Skeletal muscle tissue (tissue), 4 donors: ENCODE data around the gene RPS25. TPM values are rescaled to one million over a fixed set of nuclear protein-coding genes. Genes with fewer than 3 reads are reported as not detected.

Experiments
- H3K27ac ChIP-seq: one replicate; pipeline ENCODE4 v1.7.0; 2013; ENCODE audit warnings: mild to moderate bottlenecking, low read depth, low read length, inconsistent platforms
- H3K27me3 ChIP-seq, 3 donors: one replicate each; pipeline ENCODE4 v1.7.0; 2013; ENCODE audit warnings: low read length in 3 of 3; ENCODE audit not compliant: control insufficient read depth in 3 of 3, insufficient read depth in 3 of 3
- H3K36me3 ChIP-seq, 3 donors: one replicate each; pipeline ENCODE4 v1.7.0; 2013; ENCODE audit warnings: low read length in 3 of 3; ENCODE audit not compliant: control insufficient read depth in 3 of 3, insufficient read depth in 3 of 3
- H3K4me1 ChIP-seq, 3 donors: one replicate each; pipeline ENCODE4 v1.7.0; 2013; ENCODE audit warnings: low read length in 3 of 3, mild to moderate bottlenecking in 3 of 3; ENCODE audit not compliant: control insufficient read depth in 3 of 3, insufficient read depth in 3 of 3
- H3K4me3 ChIP-seq, 3 donors: one replicate each; pipeline ENCODE4 v1.7.0; 2013; ENCODE audit warnings: low read length in 3 of 3
- H3K9ac ChIP-seq, 3 donors: one replicate each; pipeline ENCODE4 v1.7.0; 2013; ENCODE audit warnings: low read length in 3 of 3, mild to moderate bottlenecking in 3 of 3, moderate library complexity in 2 of 3, low read depth in 1 of 3
- H3K9me3 ChIP-seq, 3 donors: one replicate each; pipeline ENCODE4 v1.7.0; 2013; ENCODE audit warnings: low read length in 3 of 3; ENCODE audit not compliant: control insufficient read depth in 3 of 3
- total RNA-seq: library from RNA; depleted of rRNA; stranded (reverse); fragments of >200 nt; gene quantifications from one replicate; pipeline ENCODE4 v1.2.3, GENCODE V29; 2014
- donor health status: Osteomylitis.

Gene RPS25
- total RNA-seq, 1 donor from 2014 or later = 1,590 TPM

DNA sequence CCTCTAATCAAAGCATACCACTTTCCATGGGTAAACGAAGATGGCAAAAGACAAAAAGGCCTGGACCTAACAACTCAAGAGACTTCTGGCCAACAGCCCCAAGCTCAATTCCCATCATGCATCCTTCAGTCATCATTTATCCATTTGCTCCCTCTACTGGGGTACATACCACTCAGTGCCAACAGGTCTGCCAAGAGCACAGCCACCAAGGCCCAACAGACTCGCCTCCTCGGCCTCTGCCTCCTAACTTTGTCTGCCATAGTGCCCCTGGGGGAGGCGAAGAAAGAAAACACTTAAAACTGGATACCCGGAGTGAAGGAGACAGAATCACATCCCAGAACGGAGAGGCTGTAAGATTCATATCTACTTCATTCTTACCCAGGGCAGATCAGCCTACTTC, 37.8 kb upstream of the RPS25 start:
- H3K27ac ChIP-seq = no peak overlapping the region
- no peaks in the 10 kb centered on the region for H3K27me3 ChIP-seq
- no peaks in the 10 kb centered on the region for H3K9me3 ChIP-seq
- H3K4me1 ChIP-seq = peaks cover 16 to 30% (median 18%) of the 10 kb centered on the region in 3 donors
- peak overlapping the region; percentile 71 to 85 (median 79) for H3K9ac ChIP-seq
- H3K4me3 ChIP-seq = peak overlapping the region; percentile 75 to 86 (median 84)
- H3K36me3 ChIP-seq = peaks cover 41 to 44% (median 41%) of the 10 kb centered on the region in 3 donors

DNA sequence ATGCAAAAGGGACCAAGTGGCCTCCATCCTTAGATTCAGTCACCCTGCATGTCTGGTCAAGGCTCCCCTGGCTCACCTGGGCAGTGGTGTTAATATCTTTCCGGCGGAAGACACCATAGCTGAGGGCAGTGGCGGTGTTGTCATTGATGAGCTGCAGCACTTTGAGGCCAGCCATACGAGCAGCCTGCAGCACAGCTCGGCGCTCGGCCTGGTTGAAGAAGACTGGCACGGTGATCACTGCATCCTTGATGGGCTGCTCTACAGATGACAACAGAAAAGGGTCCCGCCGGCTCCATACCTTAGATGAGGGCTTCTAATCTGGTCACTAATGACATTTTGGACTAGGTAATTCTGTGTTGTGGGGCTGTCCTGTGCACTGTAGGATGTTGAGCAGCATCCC, 36.3 kb upstream of the RPS25 start:
- Histone ChIP-seq H3K36me3 (peaks cover 49 to 51% (median 50%) of the 10 kb centered on the region in 3 donors), H3K4me1 (peaks cover 16 to 30% (median 18%) of the 10 kb centered on the region in 3 donors), H3K4me3 (no peak overlapping the region), H3K9me3 (no peaks in the 10 kb centered on the region), H3K9ac (no peak overlapping the region), H3K27me3 (no peaks in the 10 kb centered on the region), H3K27ac (no peak overlapping the region)

DNA sequence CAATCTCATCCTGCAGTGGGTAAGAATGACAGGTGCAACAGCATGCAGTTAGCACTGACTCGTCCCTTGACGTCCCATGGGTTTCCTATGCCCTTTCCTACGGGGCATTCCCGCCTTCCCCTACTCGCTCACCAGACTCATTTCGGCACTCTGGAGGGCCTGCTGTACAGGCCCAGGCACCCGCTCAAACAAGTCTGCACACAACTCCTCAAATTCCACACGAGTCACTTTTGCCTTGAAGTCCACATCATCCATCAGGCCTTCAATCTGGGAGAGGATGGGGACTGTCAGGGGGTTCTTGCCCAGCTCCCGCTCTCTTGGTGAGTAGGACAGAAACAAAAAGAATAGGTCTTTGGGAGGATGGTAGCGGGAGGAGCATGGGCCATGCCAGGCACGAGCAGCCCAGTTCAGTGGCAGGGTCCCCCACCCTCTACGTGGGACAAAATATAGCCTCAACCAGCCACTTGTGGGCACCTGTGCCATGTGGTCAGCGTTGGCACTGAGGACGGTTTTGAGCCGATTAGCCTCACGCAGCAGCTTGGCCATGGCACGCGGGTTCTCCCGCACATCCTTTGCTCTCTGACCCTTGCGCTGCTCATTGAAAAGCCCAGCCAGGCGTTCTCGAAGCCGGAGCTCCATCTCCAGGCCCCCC, 34.1 kb upstream of the RPS25 start:
- Histone ChIP-seq H3K27me3 (no peaks in the 10 kb centered on the region), H3K9me3 (no peaks in the 10 kb centered on the region), H3K27ac (no peak overlapping the region), H3K4me1 (peaks cover 10 to 20% (median 12%) of the 10 kb centered on the region in 3 donors), H3K4me3 (no peak overlapping the region), H3K36me3 (peaks cover 70 to 73% (median 71%) of the 10 kb centered on the region in 3 donors), H3K9ac (no peak overlapping the region)

DNA sequence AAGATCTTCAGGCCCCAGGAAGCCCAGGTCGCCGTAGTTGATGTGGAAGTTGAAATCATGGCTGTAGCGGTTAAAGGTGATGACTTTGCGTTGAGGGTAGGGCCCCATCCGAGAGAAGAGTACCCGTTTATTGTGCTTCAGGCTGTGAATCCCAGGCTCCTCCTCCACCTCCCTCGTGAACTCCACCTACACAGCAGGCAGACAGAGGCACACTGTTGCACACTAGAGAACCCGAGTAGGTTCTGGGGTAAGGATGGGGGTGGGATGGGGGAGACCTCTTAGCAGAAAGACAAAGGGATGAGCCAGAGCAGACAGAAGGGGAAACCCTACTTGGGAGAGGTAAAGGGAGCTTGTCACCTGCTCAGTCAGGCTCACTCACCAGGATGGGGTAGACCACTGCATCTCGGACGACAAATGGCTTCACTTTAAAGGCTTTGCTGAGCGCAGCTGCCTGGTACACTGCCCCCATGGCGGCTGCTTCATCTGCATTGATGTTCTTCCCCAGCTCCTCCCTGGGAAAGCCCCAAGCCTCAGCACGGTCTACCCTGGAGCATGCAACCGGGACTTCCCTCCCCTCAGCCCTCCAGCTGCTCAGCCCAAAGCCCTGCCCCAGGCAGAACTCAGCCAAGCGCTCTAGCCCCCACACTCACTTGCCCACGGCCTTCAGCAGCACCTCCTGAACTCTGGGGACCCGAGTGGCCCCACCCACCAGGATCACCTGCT, 33.5 kb upstream of the RPS25 start:
- Histone ChIP-seq H3K4me3 (no peak overlapping the region), H3K4me1 (peaks cover 10 to 19% (median 12%) of the 10 kb centered on the region in 3 donors), H3K36me3 (peaks cover 74 to 80% (median 78%) of the 10 kb centered on the region in 3 donors), H3K9me3 (no peaks in the 10 kb centered on the region), H3K27ac (no peak overlapping the region), H3K27me3 (no peaks in the 10 kb centered on the region), H3K9ac (no peak overlapping the region)

DNA sequence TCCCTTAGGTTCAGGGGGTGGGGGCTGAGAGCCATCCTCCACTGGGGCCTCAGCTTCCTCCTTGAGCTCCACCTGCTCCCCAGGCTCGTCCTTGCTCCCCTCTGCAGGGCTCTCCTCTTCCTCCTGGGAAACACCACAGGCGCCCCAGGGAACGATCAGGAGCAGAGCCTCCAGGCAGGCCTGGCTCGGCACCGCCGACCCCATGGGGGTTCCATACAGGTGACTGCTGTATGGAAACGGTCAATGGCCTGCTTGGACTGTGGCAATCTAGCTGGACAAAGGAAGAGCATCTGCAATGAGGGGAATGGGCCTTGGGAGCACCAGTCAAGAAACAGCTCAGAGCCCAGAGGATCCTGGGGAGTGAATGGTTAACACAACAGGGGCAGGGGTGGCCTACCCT, 30.9 kb upstream of the RPS25 start:
- no peak overlapping the region for H3K9ac ChIP-seq
- H3K36me3 ChIP-seq = peaks cover 75 to 84% (median 82%) of the 10 kb centered on the region in 3 donors
- no peaks in the 10 kb centered on the region for H3K4me1 ChIP-seq

DNA sequence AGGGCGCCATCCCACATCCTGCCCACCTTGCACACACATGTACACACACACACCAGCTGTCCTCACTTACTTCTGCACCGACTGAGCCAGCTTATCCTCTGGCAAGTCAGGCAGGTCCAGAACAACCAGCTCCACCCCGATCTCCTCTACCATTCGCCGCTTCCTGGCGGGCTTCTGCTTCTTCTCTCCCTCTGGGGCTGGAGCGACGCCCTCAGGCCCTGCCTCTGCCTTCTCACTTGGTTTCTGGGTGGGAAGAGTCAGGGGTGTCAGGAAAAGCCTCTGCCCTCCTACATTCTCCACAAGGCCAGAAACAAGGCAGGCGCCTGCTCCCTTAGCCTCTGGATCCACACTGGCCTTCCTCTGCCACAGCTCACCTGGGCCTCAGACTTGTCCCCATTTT, 30.5 kb upstream of the RPS25 start:
- no peaks in the 10 kb centered on the region for H3K27me3 ChIP-seq
- no peak overlapping the region for H3K9ac ChIP-seq
- H3K27ac ChIP-seq = no peak overlapping the region
- H3K4me1 ChIP-seq = no peaks in the 10 kb centered on the region
- H3K4me3 ChIP-seq = no peak overlapping the region
- no peaks in the 10 kb centered on the region for H3K9me3 ChIP-seq
- H3K36me3 ChIP-seq = peaks cover 70 to 80% (median 78%) of the 10 kb centered on the region in 3 donors

More for the DNA sequence above, 30.9 kb upstream of the RPS25 start:
- H3K27ac ChIP-seq = no peak overlapping the region
- H3K4me3 ChIP-seq = no peak overlapping the region
- H3K27me3 ChIP-seq = no peaks in the 10 kb centered on the region
- no peaks in the 10 kb centered on the region for H3K9me3 ChIP-seq

DNA sequence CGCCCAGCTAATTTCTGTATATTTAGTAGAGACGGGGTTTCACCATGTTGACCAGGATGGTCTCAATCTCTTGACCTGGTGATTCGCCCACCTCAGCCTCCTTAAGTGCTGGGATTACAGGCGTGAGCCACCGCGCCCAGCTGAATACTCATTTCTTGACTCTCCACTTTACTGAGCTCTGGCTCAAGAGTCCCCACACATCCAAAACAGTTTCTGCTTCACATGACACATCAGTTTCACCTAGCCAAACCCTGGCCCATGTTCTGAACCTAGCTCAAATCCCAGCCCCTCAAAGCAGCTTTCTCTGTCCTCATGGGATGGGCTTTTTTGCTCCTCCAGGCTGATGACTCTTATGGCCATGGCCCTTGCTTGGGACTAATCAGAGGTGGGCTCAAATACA, 29.1 kb upstream of the RPS25 start:
- Histone ChIP-seq H3K9me3 (no peaks in the 10 kb centered on the region), H3K27ac (no peak overlapping the region), H3K27me3 (no peaks in the 10 kb centered on the region), H3K4me3 (no peak overlapping the region), H3K4me1 (no peaks in the 10 kb centered on the region), H3K36me3 (peaks cover 57 to 67% (median 64%) of the 10 kb centered on the region in 3 donors), H3K9ac (no peak overlapping the region)

DNA sequence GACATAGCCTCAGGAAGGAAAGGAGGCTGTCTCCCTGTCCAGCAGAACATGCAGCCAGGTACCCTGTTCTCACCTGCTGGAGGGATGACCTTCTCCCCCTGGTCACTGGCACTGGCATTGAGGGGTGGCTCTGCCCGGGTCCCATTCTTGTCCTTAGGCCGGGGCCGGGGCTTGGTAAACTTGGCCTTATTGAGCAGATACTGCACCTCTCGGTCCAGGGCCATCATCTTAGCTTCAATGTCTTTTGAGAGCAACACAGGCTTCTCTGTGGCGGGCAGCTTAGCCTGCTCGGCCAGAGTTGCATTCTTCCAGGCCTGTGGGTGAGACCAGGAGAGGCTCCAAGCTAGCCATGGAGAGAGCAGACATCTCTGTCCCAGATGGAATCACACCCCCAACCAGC, 28.3 kb upstream of the RPS25 start:
- no peaks in the 10 kb centered on the region for H3K27me3 ChIP-seq
- peaks cover 51 to 60% (median 57%) of the 10 kb centered on the region in 3 donors for H3K36me3 ChIP-seq
- no peak overlapping the region for H3K27ac ChIP-seq
- H3K9ac ChIP-seq = no peak overlapping the region
- H3K4me3 ChIP-seq = no peak overlapping the region
- H3K9me3 ChIP-seq = no peaks in the 10 kb centered on the region
- H3K4me1 ChIP-seq = no peaks in the 10 kb centered on the region

DNA sequence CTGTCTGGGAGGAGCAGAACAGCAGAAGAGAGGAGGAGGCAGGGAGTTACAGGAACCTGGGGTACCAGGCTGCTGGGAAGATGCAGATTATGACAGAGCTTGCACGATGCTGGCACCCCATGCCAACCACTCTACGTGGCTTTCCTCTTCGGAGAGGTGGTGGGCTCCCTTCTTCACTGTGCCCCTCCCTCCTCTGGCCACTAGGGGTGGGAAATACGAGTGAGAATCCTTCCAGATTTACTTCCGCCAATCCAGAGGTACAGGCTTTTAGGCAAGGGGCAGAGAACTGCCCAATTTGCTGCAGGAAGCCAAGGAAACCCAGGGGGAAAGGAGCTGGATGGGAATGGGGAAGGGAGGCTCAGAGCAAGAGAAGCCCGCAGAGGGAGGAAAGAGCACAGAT, 26.6 kb upstream of the RPS25 start:
- H3K4me1 ChIP-seq = no peaks in the 10 kb centered on the region
- no peaks in the 10 kb centered on the region for H3K9me3 ChIP-seq
- H3K27ac ChIP-seq = no peak overlapping the region
- no peak overlapping the region for H3K9ac ChIP-seq
- H3K4me3 ChIP-seq = no peak overlapping the region
- H3K36me3 ChIP-seq = peaks cover 40 to 48% (median 48%) of the 10 kb centered on the region in 3 donors
- H3K27me3 ChIP-seq = no peaks in the 10 kb centered on the region

DNA sequence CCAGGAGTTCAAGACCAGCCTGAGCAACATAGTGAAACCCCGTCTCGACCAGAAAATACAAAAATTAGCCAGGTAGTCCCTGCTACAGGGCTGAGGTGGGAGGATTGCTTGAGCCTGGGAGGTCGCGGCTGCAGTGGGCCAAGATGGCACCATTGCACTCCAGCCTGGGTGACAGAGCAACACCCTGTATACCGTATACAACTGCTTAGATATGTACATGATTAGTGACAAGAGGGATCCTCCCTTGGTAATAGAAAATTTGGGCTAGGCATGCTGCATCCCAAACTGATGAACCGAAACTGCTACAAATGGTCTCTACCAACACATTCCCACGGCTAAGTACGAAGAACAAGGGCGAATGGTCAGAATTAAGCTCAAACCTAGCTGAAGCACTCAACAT, 24.8 kb upstream of the RPS25 start:
- H3K4me1 ChIP-seq = no peaks in the 10 kb centered on the region
- no peak overlapping the region for H3K9ac ChIP-seq
- no peak overlapping the region for H3K27ac ChIP-seq
- H3K36me3 ChIP-seq = peaks cover 22 to 30% (median 30%) of the 10 kb centered on the region in 3 donors
- no peaks in the 10 kb centered on the region for H3K27me3 ChIP-seq
- no peak overlapping the region for H3K4me3 ChIP-seq
- no peaks in the 10 kb centered on the region for H3K9me3 ChIP-seq
